PFSK-1 (cell line): ENCODE results near the gene RNFT2.

ENCODE experiments used
- POLR2AphosphoS5 ChIP-seq: IDR thresholded peaks from 2 replicates; pipeline ENCODE4 v1.6.1; 2012; ENCODE audit warnings: low read depth, mild to moderate bottlenecking, control low read depth, low read length, moderate library complexity
- REST ChIP-seq, 2 experiments: IDR thresholded peaks; 2 replicates each; pipeline versions ENCODE4 v1.6.1 to v1.8.0; 2011 to 2012; ENCODE audit warnings: low read depth in 2 of 2, low read length in 2 of 2, control low read depth in 1 of 2, inconsistent platforms in 1 of 2, mild to moderate bottlenecking in 1 of 2, moderate library complexity in 1 of 2; ENCODE audit not compliant: insufficient read depth in 1 of 2
- SIN3A ChIP-seq: IDR thresholded peaks from 2 replicates; pipeline ENCODE4 v1.6.1; 2012; ENCODE audit warnings: mild to moderate bottlenecking, low read length, moderate library complexity, borderline replicate concordance; ENCODE audit not compliant: insufficient read depth

GRCh38 chr12:116734156-116734768 lies 3.9 kb upstream of the RNFT2 start:
- TF ChIP-seq POLR2AphosphoS5 (no peak), SIN3A (no peak), REST (IDR thresholded peaks at IDR 0.05; ENCODE audit: insufficient read depth in 1 of 2, low read depth in 2 of 2, low read length in 2 of 2) (no peak)
